RWPE2 (cell line): Measurements from ENCODE around the gene NXN.
A peak's percentile ranks its signal among the peaks of the same experiment; 100 is the strongest.
"Not testable (repeated sequence)": the region's sequence is repeated elsewhere in the genome, so short reads cannot be mapped to it uniquely, and the experiment has no call there.

ENCODE experiments used
- ATAC-seq: fragments of 200-7000 bp; cut with Tn5 transposase; 3 replicates; pipeline ENCODE4 v1.9.1; 2021; ENCODE audit warnings: low read depth
- DNase-seq: peaks from one replicate; pipeline ENCODE4 v3.0.0-alpha.2; 2020; ENCODE audit warnings: low spot score
- H3K27ac ChIP-seq: fragments of 450-650 bp; 2 replicates; pipeline ENCODE4 v1.5.1; 2017; ENCODE audit warnings: mild to moderate bottlenecking; ENCODE audit not compliant: poor library complexity, severe bottlenecking
- H3K27me3 ChIP-seq: fragments of 250-450 bp; sonication (Bioruptor Pico); 2 replicates; pipeline ENCODE4 v1.5.1; 2021; ENCODE audit warnings: mild to moderate bottlenecking, moderate library complexity; ENCODE audit not compliant: insufficient read depth, poor library complexity, severe bottlenecking
- H3K36me3 ChIP-seq: fragments of 250-450 bp; sonication (Bioruptor Pico); 2 replicates; pipeline ENCODE4 v1.5.1; 2020; ENCODE audit warnings: low read depth, mild to moderate bottlenecking, moderate library complexity
- H3K4me1 ChIP-seq: fragments of 250-450 bp; sonication (Bioruptor Pico); 2 replicates; pipeline ENCODE4 v1.5.1; 2021; ENCODE audit warnings: mild to moderate bottlenecking, moderate library complexity; ENCODE audit not compliant: insufficient read depth, poor library complexity, severe bottlenecking
- H3K4me3 ChIP-seq: fragments of 250-450 bp; sonication (Bioruptor Pico); 2 replicates; pipeline ENCODE4 v1.5.1; 2021; ENCODE audit warnings: mild to moderate bottlenecking, moderate library complexity; ENCODE audit not compliant: severe bottlenecking
- H3K9me3 ChIP-seq: fragments of 250-450 bp; sonication (Bioruptor Pico); 2 replicates; pipeline ENCODE4 v1.5.1; 2021; ENCODE audit warnings: mild to moderate bottlenecking, moderate library complexity; ENCODE audit not compliant: severe bottlenecking
- CTCF ChIP-seq: fragments of 450-650 bp; IDR thresholded peaks from one replicate; pipeline ENCODE4 v1.5.1; 2017; ENCODE audit warnings: mild to moderate bottlenecking, moderate library complexity; ENCODE audit not compliant: poor library complexity, severe bottlenecking

NXN gene

DNA sequence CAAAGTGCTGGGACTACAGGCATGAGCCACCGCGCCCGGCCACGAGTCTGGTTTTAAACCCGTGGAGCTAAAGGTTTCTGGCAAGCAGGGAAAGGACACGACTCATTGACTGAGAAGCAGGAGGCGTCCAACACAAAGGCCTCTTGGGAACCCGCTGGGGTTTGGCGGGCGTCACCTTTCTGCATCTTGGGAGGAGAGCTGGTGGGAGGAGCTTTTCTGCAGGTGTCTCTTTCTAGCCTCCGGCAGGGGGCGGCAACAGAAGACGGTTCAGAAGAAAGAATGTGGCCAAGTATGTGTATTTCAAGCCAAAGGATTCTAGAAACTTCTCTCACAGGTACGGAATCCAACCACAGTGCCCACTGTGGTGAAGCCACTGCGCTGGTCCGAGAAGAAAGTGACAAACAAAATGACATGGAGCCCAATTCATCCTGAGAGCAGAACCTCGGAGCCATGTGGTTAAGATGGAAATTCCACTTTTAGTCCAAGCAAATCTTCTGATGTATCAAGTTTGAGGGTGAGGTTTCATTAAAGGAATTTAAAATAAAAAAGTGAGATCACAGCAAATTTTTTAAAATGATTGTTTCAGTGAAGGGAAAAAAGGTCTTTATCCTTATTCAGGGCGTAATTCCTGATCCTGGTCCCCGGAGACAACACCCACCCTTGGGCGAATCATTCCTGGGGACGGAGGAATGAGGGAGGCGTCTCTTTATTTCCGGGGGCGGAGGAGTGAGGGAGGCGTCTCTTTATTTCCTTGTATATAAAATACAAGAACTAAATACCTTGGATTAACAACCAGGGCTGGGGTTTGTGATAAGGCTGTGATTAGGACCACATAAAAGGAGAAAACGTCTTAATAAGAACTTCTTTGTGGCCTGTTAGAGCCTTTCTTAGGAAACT lies 99.8 kb downstream of the NXN start:
- peak overlapping the region; percentile 89 for H3K27ac ChIP-seq

GRCh38 chr17:877630-878029 lies 101.9 kb downstream of the NXN start:
- no peaks in the 10 kb centered on the region for H3K9me3 ChIP-seq
- TF ChIP-seq CTCF: no peak
- H3K4me3 ChIP-seq: no peak overlapping the region
- DNase-seq: no peak
- H3K4me1 ChIP-seq: peaks cover 31% of the 10 kb centered on the region
- H3K36me3 ChIP-seq: no peaks in the 10 kb centered on the region; the same call in 1 of the 2 replicates
- no peak for ATAC-seq
- no peak overlapping the region for H3K27ac ChIP-seq
- H3K27me3 ChIP-seq: no peaks in the 10 kb centered on the region

More for the DNA sequence above, 99.8 kb downstream of the NXN start:
- Histone ChIP-seq H3K4me3 (no peak overlapping the region), H3K4me1 (peaks cover 53% of the 10 kb centered on the region), H3K36me3 (no peaks in the 10 kb centered on the region; the same call in 1 of the 2 replicates), H3K9me3 (no peaks in the 10 kb centered on the region), H3K27me3 (no peaks in the 10 kb centered on the region)
- DNase-seq (peak; percentile 94), ATAC-seq (peak; percentile 74)
- TF ChIP-seq CTCF: peak; percentile 80

DNA sequence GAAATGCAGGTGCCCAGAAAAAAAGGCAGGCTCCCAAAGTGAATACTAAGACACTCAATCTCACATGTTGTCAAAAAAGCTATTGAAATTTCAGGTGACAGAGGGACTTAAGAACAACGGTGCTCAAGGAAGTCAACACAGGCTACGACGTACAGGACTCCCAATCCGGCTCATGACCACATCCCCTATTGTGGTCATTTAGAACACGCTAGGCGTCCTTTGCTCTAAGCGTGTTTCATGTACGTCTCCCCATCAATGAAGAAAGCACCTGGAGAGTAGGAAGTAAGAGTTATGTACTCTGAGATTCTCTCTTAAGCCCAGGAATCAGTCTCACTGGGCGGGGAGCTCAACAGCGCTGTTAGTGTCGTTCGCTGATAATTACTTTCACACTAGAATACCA lies 103.3 kb downstream of the NXN start:
- TF ChIP-seq CTCF: no peak
- Histone ChIP-seq H3K27ac (no peak overlapping the region), H3K4me1 (peaks cover 19% of the 10 kb centered on the region)

DNA sequence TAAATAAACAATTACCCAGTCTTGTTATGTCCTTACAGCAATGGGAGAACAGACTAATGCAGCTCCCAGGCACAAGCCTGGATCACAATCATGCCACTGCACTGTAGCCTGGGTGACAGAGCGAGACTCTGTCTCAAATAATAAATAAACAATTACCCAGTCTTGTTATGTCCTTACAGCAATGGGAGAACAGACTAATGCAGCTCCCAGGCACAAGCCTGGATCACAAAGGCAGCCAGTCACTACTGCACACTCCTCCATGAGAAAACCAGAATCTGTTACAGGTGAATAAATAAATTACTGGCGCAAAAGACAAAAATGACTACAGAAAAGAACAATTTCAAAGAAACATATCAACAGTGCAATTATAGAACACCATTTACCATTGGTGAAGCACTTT lies 105.0 kb downstream of the NXN start:
- H3K27me3 ChIP-seq, H3K4me3 ChIP-seq, DNase-seq, H3K36me3 ChIP-seq, ATAC-seq, H3K27ac ChIP-seq, H3K9me3 ChIP-seq: not testable (repeated sequence)
- peaks cover 14% of the 10 kb centered on the region for H3K4me1 ChIP-seq

More for the DNA sequence above, 103.3 kb downstream of the NXN start:
- no peak for DNase-seq
- Histone ChIP-seq H3K36me3 (no peaks in the 10 kb centered on the region), H3K9me3 (no peaks in the 10 kb centered on the region), H3K4me3 (no peak overlapping the region), H3K27me3 (no peaks in the 10 kb centered on the region)
- ATAC-seq: no peak

DNA sequence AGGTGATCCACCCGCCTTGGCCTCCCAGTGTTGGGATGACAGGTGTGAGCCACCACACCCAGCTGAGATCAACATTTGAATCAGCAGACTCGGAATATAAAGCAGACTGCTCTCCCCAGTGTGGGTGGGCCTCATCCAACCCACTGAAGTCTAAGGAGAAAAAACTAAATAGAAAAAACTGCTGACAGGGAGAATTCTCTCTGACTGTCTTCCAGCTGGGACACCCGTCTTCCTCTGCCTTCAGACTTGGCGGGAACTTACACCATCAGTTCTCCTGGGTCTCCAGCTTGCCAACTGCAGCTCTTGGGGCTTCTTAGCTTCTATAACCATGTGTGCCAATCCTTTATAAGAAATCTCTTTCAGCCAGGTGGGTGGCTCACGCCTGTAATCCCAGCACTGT lies 106.7 kb downstream of the NXN start:
- Histone ChIP-seq H3K36me3 (no peaks in the 10 kb centered on the region; the same call in 1 of the 2 replicates), H3K4me3 (no peak overlapping the region), H3K4me1 (peaks cover 19% of the 10 kb centered on the region), H3K27me3 (no peaks in the 10 kb centered on the region), H3K27ac (no peak overlapping the region), H3K9me3 (no peaks in the 10 kb centered on the region)
- no peak for ATAC-seq
- TF ChIP-seq CTCF: no peak
- DNase-seq: no peak
